Activated T-cell treated with anti-CD3 and anti-CD28 coated beads for 4 hours (primary cell): ENCODE data around the gene SLC26A5.
"Not testable (repeated sequence)": the region's sequence is repeated elsewhere in the genome, so short reads cannot be mapped to it uniquely, and the experiment has no call there.

Experiments used
- DNase-seq: peaks from one replicate; pipeline ENCODE4 v3.0.0-alpha.2; 2020

The SLC26A5 gene, protein sequence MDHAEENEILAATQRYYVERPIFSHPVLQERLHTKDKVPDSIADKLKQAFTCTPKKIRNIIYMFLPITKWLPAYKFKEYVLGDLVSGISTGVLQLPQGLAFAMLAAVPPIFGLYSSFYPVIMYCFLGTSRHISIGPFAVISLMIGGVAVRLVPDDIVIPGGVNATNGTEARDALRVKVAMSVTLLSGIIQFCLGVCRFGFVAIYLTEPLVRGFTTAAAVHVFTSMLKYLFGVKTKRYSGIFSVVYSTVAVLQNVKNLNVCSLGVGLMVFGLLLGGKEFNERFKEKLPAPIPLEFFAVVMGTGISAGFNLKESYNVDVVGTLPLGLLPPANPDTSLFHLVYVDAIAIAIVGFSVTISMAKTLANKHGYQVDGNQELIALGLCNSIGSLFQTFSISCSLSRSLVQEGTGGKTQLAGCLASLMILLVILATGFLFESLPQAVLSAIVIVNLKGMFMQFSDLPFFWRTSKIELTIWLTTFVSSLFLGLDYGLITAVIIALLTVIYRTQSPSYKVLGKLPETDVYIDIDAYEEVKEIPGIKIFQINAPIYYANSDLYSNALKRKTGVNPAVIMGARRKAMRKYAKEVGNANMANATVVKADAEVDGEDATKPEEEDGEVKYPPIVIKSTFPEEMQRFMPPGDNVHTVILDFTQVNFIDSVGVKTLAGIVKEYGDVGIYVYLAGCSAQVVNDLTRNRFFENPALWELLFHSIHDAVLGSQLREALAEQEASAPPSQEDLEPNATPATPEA

DNA sequence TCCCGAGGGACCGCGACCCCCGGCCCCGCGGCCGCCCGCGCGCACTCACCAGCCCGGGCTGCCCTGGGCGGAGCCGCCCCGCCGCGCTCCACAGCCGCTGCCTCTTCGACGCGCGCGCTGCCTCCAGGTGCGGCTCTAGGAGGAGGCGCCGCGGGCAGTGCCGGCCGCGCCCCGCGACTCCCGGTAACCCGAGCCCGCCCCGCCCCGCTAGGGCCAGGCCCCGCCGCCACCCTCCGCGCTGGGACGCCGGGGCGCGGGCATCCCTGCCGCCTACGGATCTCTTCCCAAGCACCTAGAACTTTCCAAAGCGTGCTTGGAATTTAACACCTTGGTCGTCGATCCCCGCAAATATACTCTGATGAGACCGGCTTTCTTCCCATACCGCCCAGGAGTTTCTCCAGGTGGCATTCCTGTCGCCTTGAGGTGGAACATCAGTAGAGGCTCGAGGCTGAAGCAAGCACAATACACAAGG, at the start of gene SLC26A5:
Gene SLC26A5, minus strand, starts transcription at position 159 of the 472 bp plus-strand sequence. CDS start 24,693 bp downstream, outside the sequence.
- no peak for DNase-seq

DNA sequence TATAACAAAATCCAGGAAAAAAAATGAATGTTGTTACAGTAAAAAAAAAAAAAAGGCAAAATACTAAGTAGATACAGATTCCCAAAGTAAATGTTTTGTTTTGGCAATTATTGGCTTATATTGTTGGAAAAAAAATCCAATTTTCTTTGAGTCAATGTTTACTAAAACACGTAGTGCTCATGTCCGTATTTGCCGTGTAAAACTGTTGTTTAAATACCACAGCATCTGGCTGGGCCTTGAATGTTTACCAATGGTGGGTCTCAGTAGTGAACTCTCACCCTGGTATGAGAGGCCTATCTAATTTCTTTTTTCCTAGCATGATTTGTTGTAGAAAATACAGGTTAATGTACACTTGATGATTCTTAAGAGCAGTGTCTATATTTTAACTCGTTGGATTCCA, 41.4 kb upstream of the SLC26A5 start:
- no peak for DNase-seq

DNA sequence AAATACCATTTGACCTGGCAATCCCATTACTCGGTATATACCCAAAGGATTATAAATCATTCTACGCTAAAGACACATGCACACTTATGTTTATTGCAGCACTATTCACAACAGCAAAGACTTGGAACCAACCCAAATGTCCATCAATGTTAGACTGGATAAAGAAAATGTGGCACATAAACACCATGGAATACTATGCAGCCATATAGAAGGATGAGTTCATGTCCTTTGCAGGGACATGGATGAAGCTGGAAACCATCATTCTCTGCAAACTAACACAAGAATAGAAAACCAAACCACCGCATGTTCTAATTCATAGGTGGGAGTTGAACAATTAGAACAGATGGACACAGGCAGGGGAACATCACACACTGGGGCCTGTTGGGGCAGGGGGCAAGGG, 40.9 kb upstream of the SLC26A5 start:
- DNase-seq = not testable (repeated sequence)

DNA sequence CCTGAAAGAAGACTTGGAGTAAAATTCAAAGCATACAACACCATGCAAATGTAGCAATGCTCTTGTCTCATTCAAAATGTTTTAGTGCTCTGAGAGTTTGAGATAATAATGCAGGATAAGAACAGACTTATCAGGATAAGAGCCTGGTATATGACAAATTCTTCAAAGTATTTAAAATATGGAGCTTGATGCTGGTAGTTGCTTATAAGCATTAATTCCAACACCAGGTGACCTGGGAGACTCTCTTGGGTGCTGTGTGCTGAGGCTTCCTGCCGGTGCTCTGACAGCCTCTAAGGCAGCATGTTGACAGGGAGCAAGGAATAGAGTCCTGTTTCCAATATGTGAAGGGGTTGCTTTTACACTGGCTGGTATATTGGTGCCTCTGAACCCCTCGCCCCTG, 34.8 kb upstream of the SLC26A5 start:
- no peak for DNase-seq

DNA sequence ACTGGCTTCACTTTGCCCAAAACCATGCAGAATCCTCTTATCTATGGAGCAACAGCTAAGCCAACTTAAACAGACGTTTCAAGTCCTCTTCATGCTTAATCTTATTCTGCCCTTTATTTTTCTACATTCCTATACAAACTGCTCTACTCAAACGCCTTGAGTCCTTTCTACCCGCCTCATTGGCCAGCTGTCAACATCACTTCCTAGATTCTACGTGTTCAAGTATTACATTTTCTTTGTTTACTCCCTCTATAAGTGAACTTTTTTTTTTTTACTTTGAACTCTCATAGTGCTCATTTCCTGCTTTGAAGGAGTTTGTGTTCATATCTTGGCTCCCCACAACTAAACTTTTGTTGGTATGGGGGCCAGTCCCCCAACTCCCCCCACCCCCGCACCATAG, 28.9 kb upstream of the SLC26A5 start:
- no peak for DNase-seq

DNA sequence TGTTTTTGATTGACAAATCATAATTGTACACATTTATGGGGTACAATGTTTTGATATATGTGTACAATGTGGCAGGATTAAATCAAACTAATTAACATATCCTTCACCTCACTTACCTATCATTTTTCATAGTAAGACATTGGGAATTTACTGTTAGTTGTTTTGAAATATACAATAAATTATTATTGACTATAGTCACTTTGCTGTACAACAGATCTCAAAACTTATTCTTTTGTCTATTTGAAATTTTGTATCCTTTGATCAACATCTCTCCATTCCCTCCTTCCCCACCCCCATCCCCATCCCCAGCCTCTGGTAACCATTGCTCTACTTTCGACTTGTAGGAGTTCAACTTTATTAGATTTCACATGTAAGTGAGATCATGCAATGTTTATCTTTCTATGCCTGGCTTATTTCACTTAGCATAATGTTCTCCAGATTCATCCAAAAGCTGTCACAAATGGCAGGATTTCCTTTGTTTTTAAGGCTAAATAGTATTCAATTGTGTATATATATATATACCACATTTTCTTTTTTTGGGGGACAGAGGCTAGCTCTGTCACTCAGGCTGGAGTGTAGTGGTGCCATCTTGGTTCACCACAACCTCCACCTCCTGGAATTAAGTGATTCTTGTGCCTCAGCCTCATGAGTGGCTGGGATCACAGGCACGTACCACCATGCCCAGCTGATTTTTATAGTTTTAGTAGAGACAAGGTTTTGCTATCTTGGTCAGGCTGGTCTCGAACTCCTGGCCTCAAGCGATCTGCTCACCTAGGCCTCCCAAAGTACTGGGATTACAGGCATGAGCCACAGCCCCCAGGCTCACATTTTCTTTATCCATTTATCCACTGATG, 23.3 kb upstream of the SLC26A5 start:
- DNase-seq = no peak

DNA sequence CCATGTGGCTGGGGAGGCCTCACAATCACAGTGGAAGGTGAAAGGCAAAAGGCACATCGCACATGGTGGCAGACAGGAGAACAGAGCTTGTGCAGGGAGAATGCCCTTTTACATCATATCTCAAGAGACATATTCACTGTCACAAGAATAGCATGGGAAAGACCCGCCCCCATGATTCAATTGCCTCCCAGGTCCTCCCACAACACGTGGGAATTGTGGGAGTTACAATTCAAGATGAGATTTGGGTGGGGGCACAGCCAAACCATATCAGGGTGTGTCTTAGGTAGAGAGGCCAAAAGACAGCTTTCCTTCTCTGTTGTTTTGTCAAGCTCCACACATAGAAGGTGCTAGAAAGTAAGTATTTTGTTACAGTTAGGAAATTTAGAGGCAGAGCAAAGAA, 20.8 kb upstream of the SLC26A5 start:
- no peak for DNase-seq

- no peak for DNase-seq
Measured at GRCh38 chr7:103462358-103462757, 16.4 kb upstream of the SLC26A5 start.

DNA sequence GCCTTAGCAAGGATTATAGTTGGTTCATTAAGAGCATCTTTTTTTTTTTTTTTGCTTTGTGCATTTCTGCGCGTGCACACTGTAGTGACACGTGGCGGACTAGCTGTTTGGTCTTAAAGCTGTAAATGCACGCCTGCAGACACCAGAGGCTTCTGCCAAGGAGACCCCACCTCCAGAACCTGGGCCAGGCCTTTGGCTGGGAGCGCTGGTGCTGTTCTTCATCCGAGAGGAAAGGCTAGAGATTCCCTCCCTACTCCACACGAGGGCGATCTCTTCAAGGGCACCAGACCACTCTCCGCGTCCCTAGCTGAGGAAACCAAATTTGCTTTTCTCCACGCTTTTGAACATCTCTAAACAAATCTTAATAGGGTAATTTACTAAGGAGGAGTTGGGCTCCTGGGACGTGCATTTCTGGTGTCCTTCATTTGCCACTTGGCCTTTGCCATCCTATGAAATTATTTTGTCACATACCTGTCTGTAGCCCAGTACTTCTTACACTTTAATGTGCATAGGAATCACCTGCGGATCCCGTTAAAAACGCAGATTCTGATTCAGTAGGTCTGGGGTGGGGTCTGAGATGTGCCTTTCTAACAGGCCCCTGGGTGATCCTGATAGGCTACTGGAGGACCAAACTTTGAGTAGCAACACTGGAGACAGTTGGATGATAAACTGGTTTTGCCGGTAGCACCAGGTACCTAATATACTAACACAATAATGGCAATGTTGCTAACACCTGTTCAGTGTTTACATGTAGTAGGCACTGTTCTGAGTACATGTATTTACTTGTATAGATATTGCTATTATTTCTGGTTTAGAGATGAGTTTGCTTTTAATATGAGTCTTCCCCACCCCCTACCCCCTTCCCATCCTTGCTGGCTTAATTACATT, 1.3 kb upstream of the SLC26A5 start:
- no peak for DNase-seq

- DNase-seq = no peak
Measured at GRCh38 chr7:103445228-103446048, 569 bp downstream of the SLC26A5 start.

- no peak for DNase-seq
Measured at GRCh38 chr7:103439661-103440060, 6.3 kb downstream of the SLC26A5 start.

- no peak for DNase-seq
Measured at GRCh38 chr7:103437623-103438022, 8.4 kb downstream of the SLC26A5 start.

GRCh38 chr7:103432712-103433111, 13.3 kb downstream of the SLC26A5 start:
- DNase-seq = no peak

GRCh38 chr7:103425177-103425576, 20.8 kb downstream of the SLC26A5 start:
- no peak for DNase-seq

DNA sequence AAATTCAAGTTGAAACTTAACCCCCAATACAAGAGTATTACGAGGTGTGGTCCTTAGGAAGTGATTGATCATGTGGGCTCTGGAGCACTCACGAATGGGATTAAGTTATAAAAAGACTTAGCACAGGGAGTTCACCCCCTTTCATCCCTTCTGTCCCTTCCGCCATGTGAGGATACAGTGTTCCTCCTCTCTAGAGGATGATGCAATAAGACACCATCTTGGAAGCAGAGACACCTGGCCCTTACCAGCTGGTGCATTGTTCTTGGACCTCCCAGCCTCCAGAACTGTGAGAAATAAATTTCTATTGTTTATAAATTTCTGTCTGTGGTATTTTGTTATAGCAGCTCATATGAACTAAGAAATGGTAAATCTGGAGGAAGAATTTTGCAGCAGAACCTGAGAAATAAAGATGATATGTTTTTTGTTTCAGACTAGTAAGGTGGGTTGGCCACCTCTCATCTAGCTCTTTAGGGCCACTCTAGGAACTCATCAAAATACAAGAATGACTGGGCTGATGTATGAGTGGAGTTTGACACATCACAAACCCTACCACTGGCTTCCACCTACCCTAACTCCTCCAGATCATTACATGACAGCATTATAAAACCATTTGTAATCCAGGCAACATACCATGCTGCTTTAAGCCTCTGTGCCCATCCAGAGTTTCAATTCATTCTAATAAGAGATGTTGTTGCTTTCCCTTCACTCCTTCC, 22.4 kb downstream of the SLC26A5 start:
- no peak for DNase-seq

DNA sequence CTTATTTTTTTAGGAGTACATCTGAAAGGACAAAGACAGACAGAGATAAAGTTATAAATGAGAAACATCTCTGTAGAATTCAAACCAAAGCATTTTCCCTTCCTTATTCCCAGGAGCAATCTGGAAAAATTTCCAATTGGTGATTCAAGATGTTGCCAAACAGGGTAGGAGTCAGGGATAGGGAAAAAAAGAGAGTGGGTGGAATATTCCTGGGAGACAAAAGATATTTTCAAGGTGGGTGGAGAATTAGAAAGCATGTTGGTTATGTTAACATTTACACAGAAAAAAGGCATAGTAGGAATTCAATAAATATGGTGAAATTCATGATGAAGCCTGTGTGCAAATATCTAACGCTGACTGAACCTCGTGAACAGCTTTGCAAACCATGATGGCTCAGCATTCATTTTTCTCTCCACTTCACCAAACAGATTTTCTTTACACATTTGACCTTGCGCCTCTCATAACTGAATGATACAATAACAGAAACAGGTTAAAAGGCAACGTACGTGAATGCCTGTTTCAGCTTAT, 25.1 kb downstream of the SLC26A5 start:
- no peak for DNase-seq

- DNase-seq = no peak
Measured at GRCh38 chr7:103418241-103418640, 27.8 kb downstream of the SLC26A5 start.

DNA sequence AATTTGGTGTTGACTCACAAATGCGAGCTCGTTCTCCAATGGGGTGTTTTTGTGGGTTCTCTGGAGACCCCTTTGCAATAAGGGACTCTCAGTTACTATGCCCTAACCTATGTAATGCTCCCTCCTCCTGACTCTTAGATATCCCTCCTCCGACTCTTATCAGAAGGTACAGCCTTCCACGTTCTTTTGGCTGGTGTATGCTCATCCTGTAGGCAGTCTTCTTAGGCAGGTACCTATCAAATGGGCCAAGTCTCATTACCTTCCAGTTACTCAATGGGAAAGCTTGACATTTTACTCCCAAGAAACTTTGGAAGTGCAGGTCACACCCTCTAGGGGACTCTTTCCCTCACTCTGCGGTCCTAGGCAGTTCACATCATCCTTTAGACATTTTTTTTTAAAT, 32.6 kb downstream of the SLC26A5 start:
- no peak for DNase-seq

- DNase-seq = no peak
Measured at GRCh38 chr7:103412151-103412550, 33.9 kb downstream of the SLC26A5 start.
